Measurements from ENCODE around the gene DAPK1.
A peak's percentile ranks its signal among the peaks of the same experiment; 100 is the strongest.

Gene DAPK1

GRCh38 chr9:87630846-87631245, 133.2 kb downstream of the DAPK1 start:
- DNase-seq (ENCODE audit: low read depth in 2 of 2): no peak
- H3K4me3 ChIP-seq (replicated peaks in 1 of 2; ENCODE audit: low read depth in 2 of 2, low read length in 2 of 2): no peak overlapping the region
- TF ChIP-seq CTCF (IDR thresholded peaks at IDR 0.05; ENCODE audit: low read depth, low read length): no peak

DNA sequence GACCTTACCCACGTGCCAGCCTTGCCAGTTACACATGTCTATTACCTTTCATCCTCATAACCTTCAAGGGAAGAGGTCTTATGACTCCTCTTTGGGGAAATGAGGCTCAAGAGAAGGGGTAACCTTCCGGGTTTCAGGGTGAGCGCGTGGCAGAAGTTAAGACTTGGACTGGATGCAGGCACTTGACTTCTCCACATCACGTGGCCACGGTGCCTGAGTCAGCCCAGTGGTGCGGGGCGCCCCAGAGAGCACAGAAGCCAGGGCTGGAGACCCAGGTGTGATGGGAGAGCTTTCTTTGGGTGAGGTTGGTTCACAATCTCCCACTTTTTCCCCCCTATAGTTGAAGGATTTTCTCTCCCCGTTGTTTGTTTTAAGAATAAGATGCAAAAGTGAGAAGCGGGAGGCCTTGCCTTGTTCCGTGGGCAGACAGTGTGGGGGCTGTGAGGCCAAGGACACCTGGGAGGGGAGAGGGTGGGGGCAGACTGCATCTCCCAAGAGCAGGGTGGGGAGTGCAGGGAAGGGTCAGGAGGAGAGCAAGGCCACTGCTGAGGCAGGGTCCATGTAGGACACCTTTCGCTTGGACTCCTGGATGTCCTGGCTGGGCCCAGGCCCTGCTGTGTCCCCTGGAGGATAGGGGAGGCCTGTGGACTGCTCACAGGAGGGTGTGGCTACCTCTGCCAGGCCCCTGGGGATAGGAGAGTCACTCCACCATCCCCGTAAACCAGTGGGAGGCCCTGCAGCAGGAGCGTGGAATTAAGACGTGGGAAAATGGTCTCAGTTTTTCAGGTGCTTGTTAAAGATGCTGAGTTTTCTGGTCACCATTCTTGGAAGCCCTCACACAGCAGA, 138.2 kb downstream of the DAPK1 start:
- H3K4me3 ChIP-seq (replicated peaks in 1 of 2; ENCODE audit: low read depth in 2 of 2, low read length in 2 of 2): no peak overlapping the region
- no peak for TF ChIP-seq CTCF (IDR thresholded peaks at IDR 0.05; ENCODE audit: low read depth, low read length)
- no peak for DNase-seq (ENCODE audit: low read depth in 2 of 2)

DNA sequence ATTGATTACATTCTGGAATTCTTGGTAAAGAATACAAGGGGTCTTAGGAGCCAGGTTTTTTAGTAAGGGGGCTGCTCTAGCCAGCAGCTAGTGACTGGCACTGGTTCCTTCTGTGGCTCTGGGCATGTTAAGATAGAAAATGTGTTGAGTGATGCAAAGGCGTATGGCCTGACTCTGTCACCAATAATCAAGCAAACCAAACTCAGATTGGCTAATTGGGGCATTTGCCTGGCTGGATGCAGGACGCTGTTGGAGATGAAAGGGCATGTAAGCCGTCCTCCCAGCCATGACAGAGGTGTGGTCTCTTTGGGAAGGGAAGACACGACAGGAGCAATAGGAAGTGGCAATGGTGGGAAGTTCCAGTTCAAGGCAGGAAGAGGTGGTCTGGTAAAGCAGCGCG, 140.6 kb downstream of the DAPK1 start:
- no peak for TF ChIP-seq CTCF (IDR thresholded peaks at IDR 0.05; ENCODE audit: low read depth, low read length)
- no peak for DNase-seq (ENCODE audit: low read depth in 2 of 2)
- no peak overlapping the region for H3K4me3 ChIP-seq (replicated peaks in 1 of 2; ENCODE audit: low read depth in 2 of 2, low read length in 2 of 2)

GRCh38 chr9:87639949-87640348, 142.3 kb downstream of the DAPK1 start:
- H3K4me3 ChIP-seq (replicated peaks in 1 of 2; ENCODE audit: low read depth in 2 of 2, low read length in 2 of 2): no peak overlapping the region
- DNase-seq (ENCODE audit: low read depth in 2 of 2): no peak
- no peak for TF ChIP-seq CTCF (IDR thresholded peaks at IDR 0.05; ENCODE audit: low read depth, low read length)

GRCh38 chr9:87640385-87640795, 142.7 kb downstream of the DAPK1 start:
- DNase-seq (ENCODE audit: low read depth in 2 of 2): peak; percentile 61 to 94

GRCh38 chr9:87641067-87641466, 143.4 kb downstream of the DAPK1 start:
- no peak overlapping the region for H3K4me3 ChIP-seq (replicated peaks in 1 of 2; ENCODE audit: low read depth in 2 of 2, low read length in 2 of 2)
- no peak for DNase-seq (ENCODE audit: low read depth in 2 of 2)
- no peak for TF ChIP-seq CTCF (IDR thresholded peaks at IDR 0.05; ENCODE audit: low read depth, low read length)

More at GRCh38 chr9:87640385-87640795, 142.7 kb downstream of the DAPK1 start:
- TF ChIP-seq CTCF (IDR thresholded peaks at IDR 0.05; ENCODE audit: low read depth, low read length): no peak
- no peak overlapping the region for H3K4me3 ChIP-seq (replicated peaks in 1 of 2; ENCODE audit: low read depth in 2 of 2, low read length in 2 of 2)
